ENCODE data around the gene FLNA. TPM values are rescaled to one million over a fixed set of nuclear protein-coding genes. Genes with fewer than 3 reads are reported as not detected.

The FLNA gene
- total and polyA plus RNA-seq, 2 of the 13 experiments (the other 11 are each of a cell fraction or from before 2014, with no cell fraction given) = 83.4 to 174 TPM

- TF ChIP-seq JUN (CRISPR knock-in tag; IDR thresholded peaks at IDR 0.05) (no peak), POLR2G (IDR thresholded peaks at IDR 0.05; ENCODE audit: low read depth, low read length) (peak; percentile 12)
- in situ Hi-C loops (cut with HindIII; ENCODE audit: extremely low pct_ligation_motif_present, low pct_unique_long_range_greater_than_20kb) = loop anchor here (25.0 kb wide), 1 partner anchor 135 kb away; the partner anchor contains the start of genes G6PD and IKBKG
- intact Hi-C loops (cut with micrococcal nuclease; ENCODE audit: unreplicated experiment) = no loop called here
- FAIRE-seq (no peak), DNase-seq (ENCODE audit: low spot score) (no peak), ATAC-seq (peak; percentile 11)
- ChIA-PET CTCF (ENCODE audit: low intra/inter-chr PET ratio, low total read pairs) (no interaction called here), POLR2A (interaction anchor here (0.9 to 6.3 kb wide), 4 partner anchors 8 to 139 kb away, joined by 3 to 75 read pairs (median 3); partner anchors contain the start of genes DNASE1L1, SLC10A3 and TAFAZZIN)
- Histone ChIP-seq H3K9me3 (ENCODE audit: low read length) (no peaks in the 10 kb centered on the region), H3K79me2 (ENCODE audit: insufficient read depth, low read length) (peaks cover 20% of the 10 kb centered on the region), H3K27ac (ENCODE audit: extremely low read length, insufficient read depth, low read length) (peak overlapping the region; percentile 48), H3K4me2 (ENCODE audit: low read depth, low read length) (no peak overlapping the region), H3K4me1 (ENCODE audit: insufficient read depth, low read length) (peaks cover 32% of the 10 kb centered on the region), H3K4me3 (replicated peaks in 1 of 3; ENCODE audit: insufficient read depth in 1 of 3, low read depth in 2 of 3, low read length in 3 of 3) (no peak overlapping the region), H3K27me3 (ENCODE audit: control insufficient read depth in 1 of 2, insufficient read depth in 2 of 2, low read length in 2 of 2) (no peaks in the 10 kb centered on the region; a peak in 1 of 5 replicates), H3K9ac (ENCODE audit: insufficient read depth, low read depth, low read length) (no peak overlapping the region), H3K36me3 (replicated peaks in 1 of 2; ENCODE audit: control insufficient read depth in 1 of 2, insufficient read depth in 2 of 2, low read length in 2 of 2) (peaks cover 6 to 22% of the 10 kb centered on the region in 2 experiments; a peak in 4 of 5 replicates), H2AFZ (ENCODE audit: low read length) (no peak overlapping the region), H4K20me1 (ENCODE audit: insufficient read depth, low read length) (peaks cover 21% of the 10 kb centered on the region; the same call in 1 of the 2 replicates)
- WGBS (ENCODE audit: low lambda C conversion rate) = 72% methylated on average over 3 of the region's 6 CpGs
- BruUV-seq (replicated peaks) = no TSS peak
Observed at GRCh38 chrX:154401918-154402621, 27.6 kb upstream of the FLNA start.

DNA sequence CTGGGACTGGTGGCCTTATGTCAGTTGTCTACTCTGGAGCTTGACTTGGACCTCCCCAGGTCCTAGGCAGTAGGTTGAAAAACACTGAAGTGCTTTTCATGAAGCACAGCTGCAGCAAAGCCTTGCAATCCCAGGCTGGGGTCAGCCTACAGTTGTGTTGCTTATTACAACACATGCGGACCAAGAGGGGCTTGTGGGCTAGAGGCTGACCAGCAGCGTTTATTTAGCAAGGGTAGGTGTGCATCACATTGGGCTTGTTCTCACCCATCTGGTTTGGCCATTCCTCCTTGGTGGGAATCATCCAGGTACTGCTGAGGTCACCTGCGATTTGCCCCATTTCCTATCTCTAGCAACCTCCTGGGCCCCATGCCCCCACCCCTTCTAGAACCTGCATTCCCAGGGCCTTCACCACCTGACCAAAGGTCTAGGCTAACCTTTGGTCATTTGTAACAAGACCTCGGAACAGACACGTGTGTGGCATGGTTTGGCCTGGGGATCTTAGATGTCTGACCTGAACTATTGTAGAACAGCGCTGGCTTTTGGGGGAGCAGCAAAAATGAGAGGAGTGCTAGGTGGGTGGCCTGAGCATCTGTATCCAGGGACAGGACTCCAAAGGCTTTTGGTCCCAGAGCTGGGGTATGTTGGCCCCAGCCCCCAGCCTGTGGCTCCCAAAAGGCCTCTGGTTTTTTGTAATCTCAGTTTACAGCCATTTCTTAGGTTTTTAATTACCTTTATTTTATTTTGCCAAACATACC, 26.8 kb upstream of the FLNA start:
- peaks cover 6 to 22% of the 10 kb centered on the region in 2 experiments; a peak in 4 of 5 replicates for H3K36me3 ChIP-seq (replicated peaks in 1 of 2; ENCODE audit: control insufficient read depth in 1 of 2, insufficient read depth in 2 of 2, low read length in 2 of 2)
- peak; percentile 89 for FAIRE-seq
- peaks cover 21% of the 10 kb centered on the region for H3K79me2 ChIP-seq (ENCODE audit: insufficient read depth, low read length)
- peak; percentile 70 for DNase-seq (ENCODE audit: low spot score)
- H3K4me1 ChIP-seq (ENCODE audit: insufficient read depth, low read length) = peaks cover 32% of the 10 kb centered on the region
- peak overlapping the region; percentile 48 for H3K27ac ChIP-seq (ENCODE audit: extremely low read length, insufficient read depth, low read length)
- H4K20me1 ChIP-seq (ENCODE audit: insufficient read depth, low read length) = peaks cover 21% of the 10 kb centered on the region; the same call in 1 of the 2 replicates
- H3K27me3 ChIP-seq (ENCODE audit: control insufficient read depth in 1 of 2, insufficient read depth in 2 of 2, low read length in 2 of 2) = no peaks in the 10 kb centered on the region; a peak in 1 of 5 replicates
- no peak overlapping the region for H3K9ac ChIP-seq (ENCODE audit: insufficient read depth, low read depth, low read length)
- intact Hi-C loops (cut with micrococcal nuclease; ENCODE audit: unreplicated experiment) = no loop called here
- no peaks in the 10 kb centered on the region for H3K9me3 ChIP-seq (ENCODE audit: low read length)
- no TSS peak for BruUV-seq (replicated peaks)
- no CpG with 5 or more reads among the region's 6 CpGs for whole genome bisulfite sequencing (ENCODE audit: low lambda C conversion rate)
- 0 out of 2 replicates have a peak overlapping the region, but pooled peaks have one; percentile 12 for H3K4me2 ChIP-seq (ENCODE audit: low read depth, low read length)
- in situ Hi-C loops (cut with HindIII; ENCODE audit: extremely low pct_ligation_motif_present, low pct_unique_long_range_greater_than_20kb) = loop anchor here (25.0 kb wide), 1 partner anchor 136 kb away; the partner anchor contains the start of genes G6PD and IKBKG
- peak; percentile 42 for ATAC-seq
- H3K4me3 ChIP-seq (replicated peaks in 1 of 3; ENCODE audit: insufficient read depth in 1 of 3, low read depth in 2 of 3, low read length in 3 of 3) = no peak overlapping the region
- POLR2A ChIA-PET = interaction anchor here (0.9 to 6.3 kb wide), 4 partner anchors 9 to 141 kb away, joined by 3 to 75 read pairs (median 3); partner anchors contain the start of genes DNASE1L1, SLC10A3 and TAFAZZIN
- CTCF ChIA-PET (ENCODE audit: low intra/inter-chr PET ratio, low total read pairs) = no interaction called here
- H2AFZ ChIP-seq (ENCODE audit: low read length) = no peak overlapping the region
- TF ChIP-seq ZNF629 (CRISPR knock-in tag; conservative IDR thresholded peaks at IDR 0.05) (no peak), MNT (IDR thresholded peaks at IDR 0.05) (peak; percentile 27; the same call in 1 of the 2 replicates), REST (IDR thresholded peaks at IDR 0.05; ENCODE audit: borderline replicate concordance in 1 of 2, low read depth in 1 of 2, low read length in 2 of 2) (no peak), KDM5B (CRISPR knock-in tag; IDR thresholded peaks at IDR 0.05; ENCODE audit: borderline replicate concordance) (0 out of 2 replicates have a peak, but pooled peaks have one; percentile 57), GPBP1L1 (CRISPR knock-in tag; IDR thresholded peaks at IDR 0.05) (no peak)

Measured in HepG2 (cell line).